ENCODE data around the gene MGST2. TPM values are rescaled to one million over a fixed set of nuclear protein-coding genes. Genes with fewer than 3 reads are reported as not detected.
"Not testable (repeated sequence)": the region's sequence is repeated elsewhere in the genome, so short reads cannot be mapped to it uniquely, and the experiment has no call there.

The MGST2 gene
- polyA plus RNA-seq (ENCODE audit: insufficient read length): 45.7 TPM

GRCh38 chr4:139665690-139666529, at the start of gene MGST2:
Gene MGST2, plus strand, starts transcription at chr4:139665819. Its CDS starts 201 bp downstream, at chr4:139666020.
- peak; percentile 77 for DNase-seq

- DNase-seq: no peak
Observed at GRCh38 chr4:139617702-139618490, 47.7 kb upstream of the MGST2 start.

GRCh38 chr4:139619644-139620043, 46.0 kb upstream of the MGST2 start:
- no peak for DNase-seq

- no peak for DNase-seq
Observed at GRCh38 chr4:139622901-139623381, 42.7 kb upstream of the MGST2 start.

GRCh38 chr4:139624441-139625092, 41.1 kb upstream of the MGST2 start:
- no peak for DNase-seq

GRCh38 chr4:139625093-139625455, 40.5 kb upstream of the MGST2 start:
- no peak for DNase-seq

GRCh38 chr4:139625482-139625881, 40.1 kb upstream of the MGST2 start:
- DNase-seq: no peak

GRCh38 chr4:139628184-139629012, 37.2 kb upstream of the MGST2 start:
- DNase-seq: no peak

GRCh38 chr4:139629436-139630125, 36.0 kb upstream of the MGST2 start:
- no peak for DNase-seq

GRCh38 chr4:139630126-139630495, 35.5 kb upstream of the MGST2 start:
- no peak for DNase-seq

GRCh38 chr4:139630991-139631390, 34.6 kb upstream of the MGST2 start:
- no peak for DNase-seq

- no peak for DNase-seq
Observed at GRCh38 chr4:139631791-139632190, 33.8 kb upstream of the MGST2 start.

- not testable (repeated sequence) for DNase-seq
Observed at GRCh38 chr4:139632739-139633138, 32.9 kb upstream of the MGST2 start.

GRCh38 chr4:139633195-139633594, 32.4 kb upstream of the MGST2 start:
- DNase-seq: no peak

GRCh38 chr4:139633661-139634060, 32.0 kb upstream of the MGST2 start:
- no peak for DNase-seq

GRCh38 chr4:139635966-139636365, 29.7 kb upstream of the MGST2 start:
- DNase-seq: no peak

GRCh38 chr4:139638306-139638705, 27.3 kb upstream of the MGST2 start:
- DNase-seq: not testable (repeated sequence)

GRCh38 chr4:139639654-139640053, 26.0 kb upstream of the MGST2 start:
- DNase-seq: no peak

GRCh38 chr4:139641218-139641617, 24.4 kb upstream of the MGST2 start:
- no peak for DNase-seq

GRCh38 chr4:139642364-139642763, 23.3 kb upstream of the MGST2 start:
- no peak for DNase-seq

Data from hindlimb muscle (tissue), 1 donor.